Measurements from ENCODE around the gene CPSF6.
"Not testable (repeated sequence)": the region's sequence is repeated elsewhere in the genome, so short reads cannot be mapped to it uniquely, and the experiment has no call there.

Gene CPSF6

GRCh38 chr12:69258655-69259054, 19.3 kb downstream of the CPSF6 start:
- ChIA-PET POLR2A (ENCODE audit: low non-redundant PET) (no interaction called here), CTCF (no interaction called here)
- no peak overlapping the region for H3K27ac ChIP-seq
- DNase-seq (ENCODE audit: low spot score) = no peak
- TF ChIP-seq CTCF (conservative IDR thresholded peaks at IDR 0.05; ENCODE audit: low read depth) = no peak

- H3K27ac ChIP-seq = no peak overlapping the region
- TF ChIP-seq CTCF (conservative IDR thresholded peaks at IDR 0.05; ENCODE audit: low read depth) = no peak
- ChIA-PET CTCF (no interaction called here), POLR2A (ENCODE audit: low non-redundant PET) (no interaction called here)
- DNase-seq (ENCODE audit: low spot score) = no peak
Measured at GRCh38 chr12:69262264-69262974, 23.1 kb downstream of the CPSF6 start.

- CTCF ChIA-PET = interaction anchor here (0.6 to 1.0 kb wide), 2 partner anchors 11 to 1648 kb away, joined by 3 to 7 read pairs; no protein-coding TSS in a partner anchor
- no peak for DNase-seq (ENCODE audit: low spot score)
Measured at GRCh38 chr12:69265205-69265604, 25.8 kb downstream of the CPSF6 start.

GRCh38 chr12:69265633-69266032, 26.3 kb downstream of the CPSF6 start:
- DNase-seq (ENCODE audit: low spot score); H3K27ac ChIP-seq: not testable (repeated sequence)
- ChIA-PET POLR2A (ENCODE audit: low non-redundant PET) (interaction anchor here (0.6 kb wide), 1 partner anchor 9 kb away, joined by 13 read pairs; no protein-coding TSS in a partner anchor), CTCF (interaction anchor here (0.6 to 1.0 kb wide), 2 partner anchors 12 to 1648 kb away, joined by 3 to 7 read pairs; no protein-coding TSS in a partner anchor)

More at GRCh38 chr12:69265205-69265604, 25.8 kb downstream of the CPSF6 start:
- no peak overlapping the region for H3K27ac ChIP-seq
- POLR2A ChIA-PET (ENCODE audit: low non-redundant PET) = interaction anchor here (0.6 kb wide), 1 partner anchor 9 kb away, joined by 13 read pairs; no protein-coding TSS in a partner anchor
- no peak for TF ChIP-seq CTCF (conservative IDR thresholded peaks at IDR 0.05; ENCODE audit: low read depth)

- DNase-seq (ENCODE audit: low spot score) = peak; percentile 12
- no peak for TF ChIP-seq CTCF (conservative IDR thresholded peaks at IDR 0.05; ENCODE audit: low read depth)
- H3K27ac ChIP-seq = no peak overlapping the region
- POLR2A ChIA-PET (ENCODE audit: low non-redundant PET) = interaction anchor here (0.6 kb wide), 1 partner anchor 10 kb away, joined by 13 read pairs; no protein-coding TSS in a partner anchor
- CTCF ChIA-PET = interaction anchor here (1.0 kb wide), 1 partner anchor 12 kb away, joined by 3 read pairs; no protein-coding TSS in a partner anchor
Measured at GRCh38 chr12:69266036-69266635, 26.8 kb downstream of the CPSF6 start.

GRCh38 chr12:69269736-69270135, 30.4 kb downstream of the CPSF6 start:
- no peak overlapping the region for H3K27ac ChIP-seq
- ChIA-PET POLR2A (ENCODE audit: low non-redundant PET) (no interaction called here), CTCF (no interaction called here)
- no peak for TF ChIP-seq CTCF (conservative IDR thresholded peaks at IDR 0.05; ENCODE audit: low read depth)
- no peak for DNase-seq (ENCODE audit: low spot score)

- H3K27ac ChIP-seq = no peak overlapping the region
- no peak for DNase-seq (ENCODE audit: low spot score)
- ChIA-PET POLR2A (ENCODE audit: low non-redundant PET) (no interaction called here), CTCF (no interaction called here)
- no peak for TF ChIP-seq CTCF (conservative IDR thresholded peaks at IDR 0.05; ENCODE audit: low read depth)
Measured at GRCh38 chr12:69272511-69272910, 33.1 kb downstream of the CPSF6 start.
